Erythroblast (primary cell): ENCODE measurements around the gene TTC6.

Source experiments
- DNase-seq, 2 experiments: peaks; one replicate each; lab custom pipeline; 2025; lab: John Stamatoyannopoulos, UW
- GATA1 ChIP-seq: IDR thresholded peaks from 2 replicates; pipeline ENCODE4 v1.6.1; 2011; ENCODE audit warnings: low read depth, mild to moderate bottlenecking, control low read depth, low read length, moderate library complexity
- POLR2A ChIP-seq: IDR thresholded peaks from 2 replicates; pipeline ENCODE4 v1.6.1; 2011; ENCODE audit warnings: mild to moderate bottlenecking, low read length

TTC6 gene

DNA sequence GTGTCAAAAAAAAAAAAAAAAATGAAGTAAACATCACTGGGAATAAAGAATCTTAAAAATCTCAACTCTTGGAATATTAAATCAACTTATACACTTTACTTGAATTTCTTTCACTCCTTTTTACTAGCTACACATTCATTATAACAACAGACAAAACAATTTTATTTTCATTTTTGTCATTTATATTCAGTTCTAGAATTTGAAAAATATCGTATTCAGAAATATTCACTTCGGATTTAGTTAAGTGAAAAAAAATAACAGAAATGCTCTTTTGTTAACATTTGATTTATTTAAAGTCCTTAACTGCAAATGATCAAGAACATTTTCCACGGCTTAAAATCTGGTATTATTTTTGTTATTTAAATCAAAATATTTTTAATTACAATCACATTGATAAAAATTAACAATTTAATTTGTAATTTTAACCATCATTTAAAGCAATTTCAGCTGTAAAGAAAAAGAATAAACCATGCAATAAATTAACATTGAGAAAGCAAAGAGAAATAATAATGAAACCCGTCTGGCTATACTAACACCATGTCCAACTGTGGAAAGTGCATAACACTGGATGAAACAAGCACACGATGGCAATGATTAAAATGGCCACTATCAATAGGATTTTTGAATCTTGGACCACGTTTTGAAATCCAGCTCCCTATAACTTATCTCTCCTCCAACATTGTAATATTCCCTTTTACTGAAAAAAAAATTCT, 5.6 kb upstream of the TTC6 start:
- TF ChIP-seq POLR2A (no peak), GATA1 (no peak)

DNA sequence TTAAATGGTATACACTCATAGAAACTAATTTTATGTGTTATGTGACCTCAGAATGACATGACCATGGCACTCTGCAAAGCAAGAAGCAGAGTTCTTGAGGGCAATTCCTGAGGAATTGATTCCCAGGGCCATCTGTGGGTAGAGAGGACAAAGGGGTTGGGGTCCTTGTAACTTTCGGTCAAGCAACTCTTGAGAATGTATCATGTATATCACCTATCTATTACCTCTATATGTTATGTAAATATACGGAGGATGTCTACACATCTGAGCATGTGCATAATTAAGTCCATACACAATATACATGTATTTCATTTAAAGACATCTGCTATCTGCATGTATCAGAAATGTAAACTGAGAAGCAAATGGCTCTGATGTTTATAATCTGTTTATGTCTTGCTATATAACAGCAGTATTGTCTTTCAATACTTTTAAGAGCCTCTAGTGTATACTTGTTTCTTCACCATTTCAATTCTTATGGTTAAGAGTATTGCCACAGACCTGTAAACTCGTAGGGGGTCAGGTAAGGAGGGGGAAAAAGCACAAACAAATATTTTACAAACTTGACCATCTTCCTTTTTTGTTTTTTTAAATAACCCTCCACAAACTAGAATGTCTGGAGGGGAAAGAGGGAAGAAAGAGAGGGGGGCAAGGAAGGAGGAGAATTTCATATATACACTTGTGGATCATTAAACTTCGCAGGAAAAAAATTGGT, 4.8 kb upstream of the TTC6 start:
- DNase-seq = no peak
- TF ChIP-seq POLR2A (no peak), GATA1 (no peak)

More for the DNA sequence above, 5.6 kb upstream of the TTC6 start:
- DNase-seq = no peak

DNA sequence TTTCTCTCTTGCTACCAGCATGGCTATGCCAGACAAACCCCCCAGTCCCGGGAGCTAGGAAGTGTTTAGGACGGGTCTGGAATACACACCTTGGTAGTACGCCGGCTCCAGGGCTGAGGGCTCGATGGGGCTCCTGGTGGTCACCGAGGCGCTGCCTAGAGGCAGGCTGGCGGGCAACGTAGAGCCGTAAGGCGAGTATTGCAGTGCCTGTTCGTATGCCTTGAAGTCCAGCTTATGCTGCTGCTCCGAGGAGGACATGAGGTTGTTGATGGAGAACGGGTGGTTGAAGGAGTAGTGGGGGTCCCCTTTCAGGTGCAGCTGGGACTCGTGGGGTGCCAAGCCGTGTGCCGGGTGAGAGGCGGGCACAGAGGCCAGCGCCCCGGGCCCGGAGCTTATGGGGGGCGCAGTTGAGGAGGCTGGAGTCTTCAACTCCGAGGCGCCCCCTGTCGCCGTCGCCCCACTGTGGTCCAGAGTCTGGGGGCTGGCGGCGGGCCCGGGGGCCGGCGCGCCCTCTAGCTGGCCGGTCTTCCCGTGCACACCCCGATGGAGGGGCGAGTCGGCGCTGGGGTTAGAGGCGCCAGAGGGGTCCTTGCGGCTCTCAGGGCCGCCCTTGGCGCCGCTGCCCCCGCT, 4.0 kb upstream of the TTC6 start:
- no peak for DNase-seq
- TF ChIP-seq GATA1 = no peak
- TF ChIP-seq POLR2A = no peak

DNA sequence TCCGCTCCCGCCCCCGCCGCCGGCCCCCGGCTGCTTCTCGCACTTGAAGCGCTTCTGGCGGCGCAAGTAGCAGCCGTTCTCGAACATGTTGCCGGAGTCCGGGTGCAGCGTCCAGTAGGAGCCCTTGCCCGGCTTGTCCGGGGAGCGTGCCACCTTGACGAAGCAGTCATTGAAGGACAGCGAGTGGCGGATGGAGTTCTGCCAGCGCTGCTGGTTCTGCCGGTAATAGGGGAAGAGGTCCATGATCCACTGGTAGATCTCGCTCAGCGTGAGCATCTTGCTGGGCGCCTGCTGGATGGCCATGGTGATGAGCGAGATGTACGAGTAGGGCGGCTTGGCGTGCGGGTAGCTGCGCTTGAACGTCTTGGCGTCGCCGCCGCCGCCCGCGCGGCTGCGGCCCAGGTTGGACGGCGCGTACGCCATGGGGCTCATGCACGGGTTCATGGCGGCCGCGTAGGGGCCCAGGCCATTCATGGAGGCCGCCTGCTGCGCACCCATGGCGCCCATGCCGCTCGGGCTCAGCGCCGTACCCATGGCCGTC, 3.4 kb upstream of the TTC6 start:
- TF ChIP-seq GATA1 = no peak
- TF ChIP-seq POLR2A = no peak
- DNase-seq = no peak

DNA sequence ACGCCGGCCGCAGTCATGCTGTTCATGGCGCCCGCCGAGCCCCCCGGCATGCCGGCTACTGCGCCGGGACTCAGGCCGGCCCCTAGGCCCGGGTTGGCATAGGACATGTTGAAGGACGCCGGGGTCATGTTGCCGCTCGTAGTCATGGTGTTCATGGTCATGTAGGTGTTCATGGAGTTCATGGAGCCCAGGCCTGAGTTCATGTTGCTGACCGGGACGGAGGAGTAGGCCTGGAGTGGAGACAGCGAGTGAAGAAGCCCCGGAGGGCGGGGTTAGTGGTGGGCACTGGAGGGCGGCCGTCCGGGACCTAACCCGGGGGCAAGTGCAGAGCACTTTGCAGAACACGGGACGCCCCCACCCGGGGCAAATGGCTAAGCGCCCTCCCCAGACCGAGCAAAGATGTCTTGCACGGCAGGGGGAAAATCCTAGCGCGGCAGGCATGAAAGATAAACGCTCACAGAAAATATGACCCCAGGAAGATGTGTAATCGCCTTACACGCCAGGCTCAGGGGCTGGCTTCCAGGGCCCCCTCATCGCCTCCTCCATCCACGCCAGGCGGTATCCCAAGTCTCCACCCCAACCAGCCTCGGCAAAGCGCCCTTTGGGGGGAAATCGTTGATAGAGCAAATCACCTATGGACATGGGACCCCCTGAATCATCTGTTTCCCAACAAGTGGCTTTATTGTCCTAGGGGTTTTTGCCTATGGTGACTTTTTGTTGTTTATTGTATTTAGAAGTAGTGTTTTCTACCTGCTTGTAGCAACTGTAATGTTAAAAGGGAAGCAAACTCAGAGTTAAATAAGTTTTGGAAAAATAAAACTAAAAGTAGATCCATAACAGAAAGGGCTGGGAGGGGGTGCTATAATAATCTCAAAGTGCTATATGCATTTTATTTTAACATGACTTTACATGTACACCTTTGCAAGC, 2.7 kb upstream of the TTC6 start:
- no peak for DNase-seq
- TF ChIP-seq POLR2A = no peak
- no peak for TF ChIP-seq GATA1

DNA sequence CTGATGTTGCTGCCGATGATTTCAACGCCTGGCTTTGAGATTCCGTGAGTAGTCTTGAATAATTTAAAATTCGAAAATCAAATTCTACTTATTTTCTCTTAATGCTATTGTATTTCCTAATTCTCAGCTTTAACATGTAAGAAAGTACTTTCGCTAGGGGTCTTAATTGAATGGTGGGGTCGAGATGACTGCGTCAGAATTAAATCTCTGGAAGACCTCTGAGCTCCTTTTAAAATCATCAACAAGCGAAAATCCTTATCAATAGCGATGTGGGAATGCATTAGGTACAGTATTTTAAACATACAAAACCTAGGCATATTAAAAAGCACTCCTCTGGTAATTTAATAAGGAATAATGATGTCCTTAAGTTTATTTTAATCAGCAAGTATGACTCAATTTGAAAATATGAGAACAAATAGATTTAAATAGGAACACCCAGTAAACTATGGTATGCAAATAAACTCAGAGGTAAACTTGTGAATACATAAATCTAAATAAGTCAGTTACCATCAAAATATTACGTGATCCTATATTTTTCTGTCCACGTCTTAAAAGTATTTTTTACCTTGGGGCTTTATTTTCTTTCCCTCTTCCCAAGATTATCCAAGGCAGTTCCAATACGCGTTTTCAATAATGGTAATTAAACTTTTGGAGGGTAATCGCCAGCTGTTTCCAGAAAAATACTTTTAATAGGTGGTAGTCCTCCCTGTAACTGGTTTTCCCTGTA, 1.8 kb upstream of the TTC6 start:
- TF ChIP-seq GATA1 = no peak
- no peak for TF ChIP-seq POLR2A

DNA sequence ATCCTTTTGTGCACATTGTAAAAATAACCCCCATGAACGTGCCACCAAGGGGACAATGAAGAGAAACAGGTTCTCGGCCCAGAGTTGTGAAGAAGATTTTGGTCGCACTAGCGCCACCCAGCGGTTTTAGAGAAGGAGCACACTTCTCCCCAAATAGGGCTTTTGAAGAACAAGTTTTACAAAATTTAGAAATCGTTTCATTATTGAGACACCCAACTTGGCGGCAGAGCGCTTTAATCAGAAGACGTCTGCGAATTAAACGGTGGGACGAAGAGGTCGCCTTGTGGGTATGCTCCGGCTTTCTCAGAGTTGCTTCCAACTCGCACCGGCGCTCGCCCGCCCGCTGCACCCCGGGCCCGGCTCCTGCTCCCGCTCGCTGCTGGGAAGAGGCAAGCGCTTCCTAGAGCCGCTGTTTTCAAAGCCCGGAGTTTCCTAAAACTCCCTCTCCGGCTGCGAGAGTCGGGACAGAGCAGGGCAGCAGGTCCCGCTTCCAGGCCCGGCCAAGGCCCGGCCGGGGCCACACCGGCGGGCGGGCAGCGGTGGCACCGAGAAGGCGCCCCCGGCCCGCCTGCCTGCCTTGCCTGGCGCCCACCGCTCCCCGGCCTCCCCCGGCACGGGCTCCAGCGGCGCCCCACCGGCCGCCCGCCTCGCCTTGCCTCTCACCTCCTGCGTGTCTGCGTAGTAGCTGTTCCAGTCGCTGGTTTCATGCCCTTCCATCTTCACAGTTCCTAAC, 1.0 kb upstream of the TTC6 start:
- TF ChIP-seq POLR2A = no peak
- TF ChIP-seq GATA1 = no peak
- peak; percentile 80 to 84 for DNase-seq

More for the DNA sequence above, 1.8 kb upstream of the TTC6 start:
- DNase-seq = no peak

DNA sequence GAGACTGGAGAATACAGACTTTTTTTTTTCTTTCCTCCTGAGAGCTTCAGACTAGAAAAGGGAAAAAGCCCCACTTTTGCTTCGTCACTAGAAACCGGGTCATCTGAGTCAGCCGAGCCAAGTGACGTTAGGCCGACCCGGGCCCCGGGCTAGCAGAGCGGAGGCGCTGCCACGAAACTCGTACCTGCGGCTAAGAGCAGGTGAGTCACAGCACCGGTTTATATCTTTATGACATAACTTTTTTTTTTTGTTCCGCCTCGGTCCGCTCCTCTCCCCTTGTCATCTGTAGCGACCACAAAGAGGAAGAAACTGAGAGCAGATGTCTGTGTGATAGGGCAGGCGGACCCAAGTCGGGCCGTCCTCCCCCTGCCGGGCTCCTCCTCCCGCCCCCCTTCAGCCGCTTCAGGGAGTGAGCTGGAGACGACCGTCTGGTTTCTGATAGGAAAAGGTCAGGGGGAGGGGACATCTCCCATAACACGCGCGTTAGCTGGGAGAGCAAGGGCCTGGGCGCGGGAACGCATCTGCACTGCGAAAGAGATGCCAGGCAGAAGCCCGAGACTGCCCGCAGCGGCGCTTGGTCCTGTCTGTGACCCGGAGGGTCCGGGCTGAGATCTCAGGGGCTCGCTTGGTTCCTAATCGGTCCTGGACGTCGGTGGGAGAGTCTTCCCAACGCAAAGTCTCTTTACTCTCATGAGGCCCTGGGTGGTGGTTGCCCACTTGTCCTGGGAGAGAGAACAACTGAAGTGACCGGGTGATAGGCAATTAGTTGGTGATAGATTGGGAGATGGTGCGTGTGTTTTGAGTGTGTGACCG, 586 bp downstream of the TTC6 start:
- TF ChIP-seq POLR2A = no peak
- TF ChIP-seq GATA1 = no peak
- DNase-seq = peak in 1 of 2 experiments; percentile 40

DNA sequence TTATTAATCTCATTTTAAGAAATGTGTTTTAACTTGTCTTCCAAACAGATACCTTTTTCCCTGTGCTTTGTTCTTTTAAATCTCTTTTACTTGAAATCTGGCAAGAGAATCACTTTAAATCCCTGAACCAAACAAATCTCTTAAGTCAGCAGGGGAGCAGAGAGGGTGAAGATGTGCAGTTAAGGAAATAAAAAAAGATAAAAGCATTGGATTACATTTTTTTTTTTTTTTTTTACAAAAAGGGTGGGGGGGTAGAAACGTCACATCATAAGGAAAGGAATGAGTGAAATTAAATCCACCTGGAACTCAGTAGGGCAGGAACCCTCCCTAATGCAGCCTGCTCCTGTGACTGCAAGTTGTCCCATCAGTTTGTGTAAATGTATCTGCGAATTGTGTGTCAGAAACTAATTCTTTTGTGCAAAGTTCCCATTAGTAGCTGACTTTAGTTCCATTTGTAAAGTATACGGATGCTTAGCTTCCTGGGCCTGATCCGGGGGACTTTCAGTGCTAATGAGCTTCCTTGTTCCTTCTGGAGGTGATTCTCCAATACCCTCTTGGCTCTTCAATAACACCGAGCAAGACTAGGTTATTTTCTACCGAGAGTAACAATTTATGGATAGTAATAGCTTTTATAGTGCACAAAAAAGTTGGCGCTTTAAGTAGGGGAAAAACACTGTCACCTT, 1.5 kb downstream of the TTC6 start:
- TF ChIP-seq GATA1 (no peak), POLR2A (no peak)
- no peak for DNase-seq

DNA sequence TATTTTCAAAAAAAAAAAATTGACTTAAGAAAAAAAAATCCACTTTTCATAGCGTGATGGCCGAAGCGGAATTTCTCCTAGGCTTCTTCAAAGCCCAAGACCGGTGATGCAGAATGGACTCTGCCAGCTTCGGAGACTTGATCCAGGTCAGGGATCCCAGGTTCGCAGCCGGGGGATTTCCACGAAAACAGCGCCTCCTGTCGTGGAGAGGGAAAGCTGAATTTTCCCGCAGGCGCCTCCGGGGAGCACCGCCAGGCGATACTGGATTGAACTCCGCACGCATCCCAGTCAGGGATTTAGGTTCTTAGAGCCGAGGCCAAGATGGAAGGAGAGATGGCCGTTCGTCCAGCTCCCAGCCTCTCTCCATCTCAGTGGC, 2.1 kb downstream of the TTC6 start:
- DNase-seq = peak in 1 of 2 experiments; percentile 16
- TF ChIP-seq POLR2A = no peak
